Muscle of leg (tissue), 11 donors: ENCODE measurements around the gene MSH2. TPM values are rescaled to one million over a fixed set of nuclear protein-coding genes. Genes with fewer than 3 reads are reported as not detected.

ENCODE experiments used
- DNase-seq: peaks from one replicate; pipeline ENCODE4 v3.0.0; 2013
- H3K27ac ChIP-seq: one replicate; pipeline ENCODE4 v1.5.1; 2013; ENCODE audit warnings: mild to moderate bottlenecking, low read length, control low read depth
- H3K27me3 ChIP-seq: one replicate; pipeline ENCODE4 v1.6.1; 2013; ENCODE audit warnings: low read length; ENCODE audit not compliant: control insufficient read depth, insufficient read depth
- H3K36me3 ChIP-seq: one replicate; pipeline ENCODE4 v1.6.1; 2013; ENCODE audit warnings: low read length; ENCODE audit not compliant: control insufficient read depth, insufficient read depth
- H3K4me1 ChIP-seq: one replicate; pipeline ENCODE4 v1.6.1; 2013; ENCODE audit warnings: low read length; ENCODE audit not compliant: control insufficient read depth, insufficient read depth
- H3K4me3 ChIP-seq: one replicate; pipeline ENCODE4 v1.5.1; 2013; ENCODE audit warnings: low read length, control low read depth
- H3K9me3 ChIP-seq: replicated peaks from 2 replicates; pipeline ENCODE4 v1.6.1; 2013; ENCODE audit warnings: low read depth, low read length; ENCODE audit not compliant: control insufficient read depth
- WGBS: methylation state at CpG from one replicate; pipeline ENCODE4 v1.1.5; 2013; ENCODE audit warnings: missing lambda C conversion rate; ENCODE audit not compliant: insufficient coverage; 5-methylcytosine and 5-hydroxymethylcytosine counted together
- polyA plus RNA-seq, 8 donors: library from polyadenylated mRNA; unstranded; fragments of 120-200 nt; gene quantifications; one replicate each; pipeline versions ENCODE4 v1.2.1 to v1.2.3, GENCODE V29; 2013; ENCODE audit warnings: inconsistent platforms in 1 of 8, low replicate concordance in 1 of 8; ENCODE audit not compliant: insufficient read length in 8 of 8, insufficient read depth in 1 of 8
- total RNA-seq: library from RNA; stranded (reverse); fragments of 120-200 nt; gene quantifications from one replicate; pipeline ENCODE4 v1.2.4, GENCODE V29; 2013

Gene MSH2
- total and polyA plus RNA-seq, 9 donors, result 22.6 to 39.4 (median 28.7) TPM

DNA sequence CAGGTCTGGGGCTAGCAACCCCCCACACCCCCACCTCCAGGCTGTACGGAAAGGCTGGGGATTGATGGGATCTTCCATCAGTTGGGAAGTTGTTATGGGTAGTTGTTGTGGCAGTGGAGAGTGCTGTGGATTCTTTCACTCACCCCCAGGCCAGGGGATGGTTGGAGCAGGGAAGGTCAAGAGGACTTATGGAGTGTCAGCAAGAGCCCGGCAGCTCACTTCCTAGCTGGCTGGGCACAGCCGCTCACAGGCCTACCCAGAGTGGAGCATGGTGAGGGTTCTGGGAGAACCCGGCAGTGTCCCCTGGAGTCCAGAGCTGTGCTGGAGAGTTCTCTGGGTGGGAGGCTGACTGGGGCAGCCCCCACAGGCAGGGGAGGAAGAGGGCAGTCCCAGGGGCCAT, 122.2 kb downstream of the MSH2 start:
- no peaks in the 10 kb centered on the region for H3K9me3 ChIP-seq
- H3K27me3 ChIP-seq, result peaks cover 22% of the 10 kb centered on the region
- WGBS, result 93% methylated on average over 3 of the region's 4 CpGs
- H3K36me3 ChIP-seq, result no peaks in the 10 kb centered on the region
- H3K4me3 ChIP-seq, result no peak overlapping the region
- peaks cover 19% of the 10 kb centered on the region for H3K4me1 ChIP-seq
- no peak for DNase-seq
- H3K27ac ChIP-seq, result no peak overlapping the region

DNA sequence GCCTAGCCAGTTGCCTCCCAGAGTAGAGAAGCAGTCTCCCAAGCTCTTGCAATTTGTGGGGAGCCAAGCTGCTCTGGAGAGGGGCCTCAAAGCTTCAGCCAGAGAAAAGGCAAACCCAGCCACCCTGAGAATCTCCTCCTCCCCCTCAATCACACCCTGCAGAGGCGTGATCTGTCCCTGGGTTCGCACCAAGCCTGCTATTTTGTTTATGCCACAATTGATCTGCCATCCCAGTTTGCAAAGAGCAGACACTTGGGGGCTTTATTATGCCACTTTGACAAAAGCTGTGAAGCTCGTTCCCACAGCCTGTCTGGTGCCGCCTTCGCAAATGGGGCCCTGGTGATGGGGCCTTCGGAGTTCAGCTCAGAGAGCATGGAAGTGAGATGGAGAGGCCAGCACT, 125.5 kb downstream of the MSH2 start:
- Histone ChIP-seq H3K9me3 (no peaks in the 10 kb centered on the region), H3K27me3 (peaks cover 4% of the 10 kb centered on the region), H3K36me3 (no peaks in the 10 kb centered on the region), H3K4me1 (peaks cover 15% of the 10 kb centered on the region), H3K27ac (no peak overlapping the region), H3K4me3 (no peak overlapping the region)
- no peak for DNase-seq
- WGBS, result 76% methylated on average over 2 of the region's 6 CpGs

DNA sequence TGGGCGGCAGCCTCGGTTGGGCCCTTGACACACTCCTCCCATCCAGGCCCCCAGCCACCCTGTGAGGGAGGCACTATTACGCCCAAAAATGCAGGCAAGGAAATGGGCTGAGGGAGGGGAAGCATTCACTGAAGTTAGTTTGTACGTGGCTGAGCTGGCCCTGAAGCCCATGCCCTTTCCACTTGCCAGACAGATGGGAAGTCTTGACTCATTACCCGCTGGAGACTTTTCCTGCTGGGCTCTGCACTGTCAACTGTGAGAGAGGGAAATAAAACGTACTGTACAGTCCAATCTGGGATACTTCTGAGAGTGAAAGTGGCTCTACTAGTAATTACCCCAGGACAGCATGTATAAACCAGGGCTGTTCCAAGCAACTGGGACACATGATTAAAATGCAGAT, 125.9 kb downstream of the MSH2 start:
- Histone ChIP-seq H3K9me3 (no peaks in the 10 kb centered on the region), H3K4me1 (peaks cover 17% of the 10 kb centered on the region), H3K4me3 (no peak overlapping the region), H3K36me3 (no peaks in the 10 kb centered on the region), H3K27ac (no peak overlapping the region), H3K27me3 (peaks cover 2% of the 10 kb centered on the region)
- WGBS, result 27% methylated on average over 4 of the region's 6 CpGs
- DNase-seq, result no peak

DNA sequence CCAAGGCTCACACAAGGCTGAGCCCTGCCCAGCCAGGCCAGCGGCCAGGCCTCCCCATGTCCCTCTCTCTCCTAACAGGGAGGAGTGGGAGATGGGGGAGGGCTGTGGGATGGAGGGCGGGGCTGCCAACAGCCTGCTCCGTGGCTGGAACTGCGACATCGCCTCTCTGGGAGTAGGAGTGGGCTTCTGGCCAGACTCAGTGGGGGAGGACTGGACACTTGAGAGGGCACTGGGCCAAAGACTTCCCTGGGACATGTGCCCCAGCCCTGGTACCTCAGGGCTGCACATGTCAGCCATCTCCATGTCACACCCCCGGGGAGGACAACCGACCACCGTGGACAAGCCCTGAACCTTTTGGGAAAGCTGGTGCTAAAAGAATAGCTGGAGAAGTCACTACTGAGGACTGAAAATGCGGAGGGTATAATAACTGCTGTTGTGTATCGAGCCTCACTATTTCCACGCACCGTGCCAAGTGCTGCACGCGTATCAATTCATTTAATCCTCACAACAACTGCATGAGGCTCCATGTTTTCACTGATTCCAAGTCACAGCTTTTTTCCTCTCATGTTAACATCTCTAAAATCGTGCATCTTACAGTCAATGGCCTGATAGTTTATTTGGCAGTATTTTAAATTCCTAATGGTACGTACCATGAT, 127.3 kb downstream of the MSH2 start:
- WGBS, result 80% methylated on average over 1 of the region's 16 CpGs
- Histone ChIP-seq H3K9me3 (no peaks in the 10 kb centered on the region), H3K4me1 (peaks cover 20% of the 10 kb centered on the region), H3K36me3 (no peaks in the 10 kb centered on the region), H3K4me3 (no peak overlapping the region), H3K27me3 (peaks cover 2% of the 10 kb centered on the region), H3K27ac (peak overlapping the region; percentile 75)
- peak; percentile 81 for DNase-seq

DNA sequence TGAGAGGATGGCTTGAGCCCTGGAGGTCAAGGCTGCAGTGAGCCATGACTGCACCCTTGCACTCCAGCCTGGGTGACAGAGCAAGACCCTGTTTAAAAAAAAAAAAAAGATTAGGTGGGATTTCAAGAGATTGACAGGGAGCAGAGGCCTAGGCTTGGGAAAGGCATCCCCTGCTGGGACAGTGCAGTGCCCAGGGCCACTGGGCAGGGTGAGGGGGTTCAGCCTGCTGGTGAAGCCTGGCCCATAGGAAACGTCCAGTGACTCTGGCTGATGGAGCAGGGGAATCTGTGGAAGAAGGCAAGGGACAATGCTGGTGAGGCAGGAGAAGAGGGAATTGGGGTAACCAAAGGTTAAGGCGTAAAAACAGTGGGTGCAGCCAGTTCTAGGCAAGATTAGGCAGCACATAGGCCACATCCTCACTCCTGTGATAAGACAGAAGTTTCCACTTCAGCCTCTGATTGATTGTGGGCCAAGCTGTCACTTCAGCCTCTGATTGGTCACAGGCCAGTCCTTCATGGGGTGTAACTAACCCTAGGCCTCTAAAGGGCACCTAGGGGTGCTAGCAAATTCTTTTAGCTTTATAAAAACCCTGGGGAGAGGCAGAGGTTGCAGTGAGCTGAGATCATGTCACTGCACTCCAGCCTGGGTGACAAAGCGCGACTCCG, 128.6 kb downstream of the MSH2 start:
- no peak overlapping the region for H3K27ac ChIP-seq
- 56% methylated on average over 1 of the region's 5 CpGs for WGBS

More for the DNA sequence above, 128.6 kb downstream of the MSH2 start:
- no peaks in the 10 kb centered on the region for H3K36me3 ChIP-seq
- no peak overlapping the region for H3K4me3 ChIP-seq
- peaks cover 2% of the 10 kb centered on the region for H3K27me3 ChIP-seq
- H3K4me1 ChIP-seq, result peaks cover 20% of the 10 kb centered on the region
- no peak for DNase-seq
- H3K9me3 ChIP-seq, result no peaks in the 10 kb centered on the region

Other genes starting within 250 kb of the MSH2 start
- gene STPG4, start 247.8 kb upstream of the MSH2 start, total RNA-seq, result 0.22 TPM
- gene STPG4, start 247.8 kb upstream of the MSH2 start, polyA plus RNA-seq, result under 1 TPM in 2 of 8 donors, not detected in 6; 0.12 to 0.19 TPM
- 384 TPM for gene CALM2, start 226.6 kb upstream of the MSH2 start, total RNA-seq
- gene CALM2, start 226.6 kb upstream of the MSH2 start, polyA plus RNA-seq, result 100 to 1,000 TPM; 451 to 613 (median 525) TPM
- 1.2 TPM for gene EPCAM, start 33.8 kb upstream of the MSH2 start, total RNA-seq
- 10 to 100 TPM in 1 of 8 donors, 1 to 10 TPM in 5, under 1 TPM in 2; 0.76 to 61.0 (median 1.7) TPM for gene EPCAM, start 33.8 kb upstream of the MSH2 start, polyA plus RNA-seq
- 0.04 TPM for gene KCNK12, start 167.8 kb downstream of the MSH2 start, total RNA-seq
- gene KCNK12, start 167.8 kb downstream of the MSH2 start, polyA plus RNA-seq, result under 1 TPM; 0.12 to 0.51 (median 0.21) TPM